GM13977 (cell line): ENCODE measurements around the gene PLAC8L1.

ENCODE experiments used
- DNase-seq: peaks from one replicate; pipeline ENCODE4 v3.0.0; 2012; ENCODE audit warnings: low spot score
- in situ Hi-C: fragments of 300-500 bp; cut with MboI; formaldehyde crosslinking; loops from one replicate; pipeline ENCODE4 v1.12.0; 2022; ENCODE audit warnings: low sequenced_read_pairs, low pct_unique_long_range_greater_than_20kb, mixed read lengths, inconsistent platforms; ENCODE audit not compliant: unreplicated experiment
- TF ChIP-seq, protein P1 (sequence below): IDR thresholded peaks from 2 replicates; pipeline ENCODE4 v1.5.1; 2012; ENCODE audit warnings: mild to moderate bottlenecking, control low read depth; ENCODE audit not compliant: insufficient read depth; ENCODE audit errors: extremely low read depth, missing control alignments

PLAC8L1 gene

DNA sequence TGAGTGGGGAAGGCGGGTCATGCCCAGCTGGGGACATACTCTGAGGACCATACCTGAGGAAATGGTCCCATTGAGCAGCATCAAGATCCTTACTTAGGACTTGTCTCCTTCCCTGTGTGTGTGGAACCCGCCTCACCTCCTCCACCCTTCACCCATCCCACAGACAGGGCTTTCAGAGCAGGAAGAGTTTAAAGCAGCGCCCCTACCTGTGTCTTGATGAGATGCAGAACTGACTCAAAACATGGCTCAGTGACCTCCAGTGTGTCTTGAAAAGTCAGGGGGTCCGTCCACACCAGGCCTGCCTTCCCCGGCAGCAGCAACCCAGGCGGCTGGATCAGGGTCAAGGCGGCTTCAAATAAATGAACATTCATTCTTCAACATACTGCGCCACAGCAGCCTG lies 38.4 kb downstream of the PLAC8L1 start:
- no peak for DNase-seq
- TF ChIP-seq, protein P1, sequence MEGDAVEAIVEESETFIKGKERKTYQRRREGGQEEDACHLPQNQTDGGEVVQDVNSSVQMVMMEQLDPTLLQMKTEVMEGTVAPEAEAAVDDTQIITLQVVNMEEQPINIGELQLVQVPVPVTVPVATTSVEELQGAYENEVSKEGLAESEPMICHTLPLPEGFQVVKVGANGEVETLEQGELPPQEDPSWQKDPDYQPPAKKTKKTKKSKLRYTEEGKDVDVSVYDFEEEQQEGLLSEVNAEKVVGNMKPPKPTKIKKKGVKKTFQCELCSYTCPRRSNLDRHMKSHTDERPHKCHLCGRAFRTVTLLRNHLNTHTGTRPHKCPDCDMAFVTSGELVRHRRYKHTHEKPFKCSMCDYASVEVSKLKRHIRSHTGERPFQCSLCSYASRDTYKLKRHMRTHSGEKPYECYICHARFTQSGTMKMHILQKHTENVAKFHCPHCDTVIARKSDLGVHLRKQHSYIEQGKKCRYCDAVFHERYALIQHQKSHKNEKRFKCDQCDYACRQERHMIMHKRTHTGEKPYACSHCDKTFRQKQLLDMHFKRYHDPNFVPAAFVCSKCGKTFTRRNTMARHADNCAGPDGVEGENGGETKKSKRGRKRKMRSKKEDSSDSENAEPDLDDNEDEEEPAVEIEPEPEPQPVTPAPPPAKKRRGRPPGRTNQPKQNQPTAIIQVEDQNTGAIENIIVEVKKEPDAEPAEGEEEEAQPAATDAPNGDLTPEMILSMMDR = no peak
- in situ Hi-C loops = no loop called here

DNA sequence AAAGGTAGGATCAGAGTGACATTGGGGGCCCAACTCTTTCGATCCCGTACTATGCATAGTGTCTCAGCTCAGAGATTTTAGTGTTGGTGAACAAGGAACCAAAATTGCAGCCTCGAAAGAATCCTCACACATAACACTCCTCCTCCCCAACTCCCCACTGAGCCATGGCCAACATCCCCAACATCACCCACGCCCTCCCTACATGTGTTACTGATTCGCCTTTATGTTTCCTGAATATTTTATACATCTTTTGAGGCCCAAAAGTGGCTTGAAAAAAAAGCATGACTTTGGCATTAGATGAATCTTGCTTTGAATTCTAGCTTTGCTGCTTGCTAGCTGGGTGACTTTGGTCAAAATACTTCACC lies 45.2 kb downstream of the PLAC8L1 start:
- in situ Hi-C loops = no loop called here

DNA sequence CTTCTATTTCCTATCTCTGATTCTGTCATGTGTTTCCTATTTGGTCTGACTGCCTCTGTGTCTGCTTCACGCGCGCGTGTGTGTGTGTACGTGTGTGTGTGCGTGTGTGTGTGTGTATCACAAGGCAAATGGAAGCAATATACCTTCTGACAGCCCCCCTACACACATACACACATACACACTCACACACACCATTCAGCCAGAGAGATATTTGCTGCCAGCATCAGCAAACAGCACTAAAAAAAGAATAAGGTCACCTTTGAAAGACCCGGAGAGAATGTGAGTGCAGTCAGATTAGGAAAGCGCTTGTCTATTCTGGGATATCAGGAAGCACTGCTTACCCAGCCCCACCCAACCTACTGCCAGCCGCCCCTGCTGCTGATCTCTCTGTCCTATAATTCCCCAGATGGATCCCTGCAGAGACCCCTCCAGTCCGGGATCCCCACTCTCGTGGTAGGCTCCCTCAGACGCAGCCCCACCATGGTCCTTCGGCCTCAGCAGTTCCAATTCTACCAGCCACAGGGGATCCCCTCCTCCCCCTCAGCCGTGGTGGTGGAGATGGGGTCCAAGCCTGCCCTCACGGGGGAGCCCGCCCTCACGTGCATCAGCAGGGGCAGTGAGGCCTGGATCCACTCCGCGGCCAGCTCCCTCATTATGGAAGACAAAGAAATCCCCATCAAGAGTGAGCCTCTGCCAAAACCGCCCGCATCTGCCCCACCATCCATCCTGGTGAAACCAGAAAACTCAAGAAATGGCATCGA lies 45.7 kb downstream of the PLAC8L1 start:
- TF ChIP-seq, protein P1 = no peak
- DNase-seq = no peak
- in situ Hi-C loops = no loop called here

More for the DNA sequence above, 45.2 kb downstream of the PLAC8L1 start:
- DNase-seq = no peak
- TF ChIP-seq, protein P1 = no peak

DNA sequence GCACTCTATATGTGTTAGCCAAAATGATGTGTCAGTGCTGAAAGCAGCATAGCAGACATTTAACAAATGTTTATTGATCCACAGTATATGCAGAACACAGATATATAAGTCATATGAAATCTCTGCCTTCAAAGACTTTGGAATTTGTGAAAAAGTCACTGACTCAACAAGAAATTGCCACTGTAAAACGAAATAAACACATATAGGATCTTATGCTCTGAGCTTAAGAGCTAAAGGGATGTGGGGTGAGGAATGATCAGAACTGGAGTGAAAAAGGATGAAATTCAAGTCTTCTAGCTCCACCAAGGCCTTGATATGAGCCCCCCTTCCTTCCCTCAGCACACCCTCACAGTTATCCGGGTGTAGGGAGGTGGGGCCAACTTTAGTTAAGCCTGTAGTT lies 49.9 kb downstream of the PLAC8L1 start:
- TF ChIP-seq, protein P1 = no peak
- no peak for DNase-seq
- in situ Hi-C loops = no loop called here

DNA sequence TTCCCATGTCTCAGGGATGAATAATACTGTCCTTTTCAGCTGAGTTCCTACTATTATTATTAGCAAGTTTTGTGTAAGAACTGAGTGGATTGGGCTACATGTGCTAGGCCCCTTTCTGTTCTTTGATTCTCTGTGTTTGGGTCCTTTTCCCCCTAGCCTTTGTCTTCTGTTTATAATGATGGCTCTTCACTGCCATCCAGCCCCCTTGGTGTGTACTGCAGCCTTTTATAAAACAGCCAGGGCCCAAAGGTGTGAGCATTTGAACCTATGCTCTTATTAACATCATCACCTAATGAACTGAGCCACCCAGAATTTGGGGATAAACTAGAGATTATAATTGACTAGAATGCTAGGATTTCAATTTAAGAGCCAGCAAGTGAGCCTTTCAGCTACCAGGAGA lies 52.6 kb downstream of the PLAC8L1 start:
- in situ Hi-C loops = no loop called here
- TF ChIP-seq, protein P1 = peak; percentile 26
- DNase-seq = no peak

DNA sequence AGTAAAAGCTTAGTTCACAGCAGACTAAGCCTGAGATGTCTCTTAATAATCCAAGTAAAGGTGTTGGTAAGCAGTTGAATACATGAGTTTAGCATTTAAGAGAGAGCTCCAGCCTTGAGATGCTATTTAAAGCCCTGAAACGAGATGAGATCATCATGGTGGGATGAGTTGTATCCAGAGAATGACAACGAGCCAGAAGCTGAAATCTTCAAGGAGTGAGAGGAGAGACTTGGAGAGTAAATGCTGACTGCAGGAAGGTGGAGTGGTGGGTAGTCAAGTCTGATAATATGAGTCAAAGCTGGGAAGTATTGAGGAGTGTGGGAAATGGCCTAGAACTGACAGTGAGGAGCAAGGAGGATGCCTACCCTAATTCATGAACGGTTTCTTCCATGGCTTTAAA lies 53.7 kb downstream of the PLAC8L1 start:
- TF ChIP-seq, protein P1 = no peak
- in situ Hi-C loops = no loop called here
- DNase-seq = no peak
